ENCODE data around the gene NLRP10. TPM values are rescaled to one million over a fixed set of nuclear protein-coding genes. Genes with fewer than 3 reads are reported as not detected.

Gene NLRP10
- total RNA-seq, 1 experiment from 2014 or later = 0.77 TPM

- TF ChIP-seq AR (CRISPR knock-in tag; IDR thresholded peaks at IDR 0.05) (no peak), MAX (CRISPR knock-in tag; IDR thresholded peaks at IDR 0.05) (no peak), ZNF317 (CRISPR knock-in tag; IDR thresholded peaks at IDR 0.05; ENCODE audit: borderline replicate concordance, low read depth) (no peak)
Observed at GRCh38 chr11:7974668-7975067, 9.4 kb upstream of the NLRP10 start (continued).

DNA sequence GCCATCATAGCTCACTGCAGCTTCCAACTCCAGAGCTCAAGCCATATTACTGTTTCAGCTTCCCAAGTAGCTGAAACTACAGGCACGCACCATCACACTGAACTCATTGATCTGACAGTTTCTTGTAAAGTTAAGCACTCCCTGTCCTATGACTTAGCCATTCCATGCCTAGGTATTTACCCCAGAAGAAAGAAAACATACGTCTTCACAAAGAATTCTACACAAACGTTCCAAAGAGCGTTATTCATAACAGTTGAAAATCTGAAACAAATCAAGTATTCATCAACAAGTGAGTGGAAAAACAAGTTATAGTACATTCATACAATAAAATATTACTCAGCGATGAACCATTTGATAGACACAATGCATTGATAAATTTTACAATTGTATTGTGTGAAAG is 7.8 kb upstream of the NLRP10 start:
- Mint-ChIP-seq H3K27ac (no peak overlapping the region), H3K36me3 (peaks cover 6% of the 10 kb centered on the region), H3K4me3 (no peak overlapping the region), H3K9me3 (peaks cover 12% of the 10 kb centered on the region), H3K27me3 (ENCODE audit: low read depth) (no peaks in the 10 kb centered on the region; the same call in 1 of the 2 replicates), H3K4me1 (peaks cover 42% of the 10 kb centered on the region)
- ATAC-seq = no peak
- DNase-seq (ENCODE audit: low spot score) = no peak
- ChIA-PET POLR2A (no interaction called here), CTCF (no interaction called here)
- TF ChIP-seq SP1 (CRISPR knock-in tag; conservative IDR thresholded peaks at IDR 0.05) = no peak
- no peak for TF ChIP-seq NR2C2 (CRISPR knock-in tag; IDR thresholded peaks at IDR 0.05)
- no peak for TF ChIP-seq NR1H2 (CRISPR knock-in tag; IDR thresholded peaks at IDR 0.05)
- TF ChIP-seq, protein P1, sequence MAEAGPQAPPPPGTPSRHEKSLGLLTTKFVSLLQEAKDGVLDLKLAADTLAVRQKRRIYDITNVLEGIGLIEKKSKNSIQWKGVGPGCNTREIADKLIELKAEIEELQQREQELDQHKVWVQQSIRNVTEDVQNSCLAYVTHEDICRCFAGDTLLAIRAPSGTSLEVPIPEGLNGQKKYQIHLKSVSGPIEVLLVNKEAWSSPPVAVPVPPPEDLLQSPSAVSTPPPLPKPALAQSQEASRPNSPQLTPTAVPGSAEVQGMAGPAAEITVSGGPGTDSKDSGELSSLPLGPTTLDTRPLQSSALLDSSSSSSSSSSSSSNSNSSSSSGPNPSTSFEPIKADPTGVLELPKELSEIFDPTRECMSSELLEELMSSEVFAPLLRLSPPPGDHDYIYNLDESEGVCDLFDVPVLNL (CRISPR knock-in tag; IDR thresholded peaks at IDR 0.05; ENCODE audit: borderline replicate concordance, low read depth) = no peak
- no peak for TF ChIP-seq ZNF423 (CRISPR knock-in tag; IDR thresholded peaks at IDR 0.05)
- no peak for TF ChIP-seq ZNF138 (CRISPR knock-in tag; conservative IDR thresholded peaks at IDR 0.05)
- no peak for TF ChIP-seq ZNF263 (CRISPR knock-in tag; IDR thresholded peaks at IDR 0.05; ENCODE audit: low read depth)
- no peak for TF ChIP-seq ATF6 (CRISPR knock-in tag; IDR thresholded peaks at IDR 0.05)
- no peak for TF ChIP-seq CTCF (IDR thresholded peaks at IDR 0.05)
- no peak for TF ChIP-seq MAX (CRISPR knock-in tag; IDR thresholded peaks at IDR 0.05)
- TF ChIP-seq ZNF416 (CRISPR knock-in tag; IDR thresholded peaks at IDR 0.05) = no peak
- TF ChIP-seq E2F1 (CRISPR knock-in tag; IDR thresholded peaks at IDR 0.05) = no peak
- TF ChIP-seq ZNF219 (CRISPR knock-in tag; IDR thresholded peaks at IDR 0.05; ENCODE audit: borderline replicate concordance) = no peak
- no peak for TF ChIP-seq ZNF232 (CRISPR knock-in tag; IDR thresholded peaks at IDR 0.05)
- no peak for TF ChIP-seq NFATC4 (CRISPR knock-in tag; IDR thresholded peaks at IDR 0.05)
- TF ChIP-seq SMAD4 (CRISPR knock-in tag; IDR thresholded peaks at IDR 0.05) = no peak
- TF ChIP-seq FOXJ3 (CRISPR knock-in tag; IDR thresholded peaks at IDR 0.05; ENCODE audit: borderline replicate concordance) = no peak
- no peak for TF ChIP-seq E2F5 (CRISPR knock-in tag; IDR thresholded peaks at IDR 0.05)
- TF ChIP-seq ARID4B (CRISPR knock-in tag; IDR thresholded peaks at IDR 0.05; ENCODE audit: borderline replicate concordance) = no peak
- no peak for TF ChIP-seq IRF2 (CRISPR knock-in tag; IDR thresholded peaks at IDR 0.05; ENCODE audit: borderline replicate concordance, low read depth)

Measured in WTC11 (cell line).